ENCODE measurements around the gene NLGN4X.

NLGN4X gene

GRCh38 chrX:6228720-6229119, at the start of gene NLGN4X:
Gene NLGN4X, minus strand, starts transcription at chrX:6228867. Its CDS starts 77,401 bp downstream, at chrX:6151466.
- peak in 2 of 3 experiments; percentile 47 to 76 for DNase-seq

- no peak for DNase-seq
These were observed 37.4 kb upstream of the NLGN4X start for GRCh38 chrX:6266041-6266440.

DNA sequence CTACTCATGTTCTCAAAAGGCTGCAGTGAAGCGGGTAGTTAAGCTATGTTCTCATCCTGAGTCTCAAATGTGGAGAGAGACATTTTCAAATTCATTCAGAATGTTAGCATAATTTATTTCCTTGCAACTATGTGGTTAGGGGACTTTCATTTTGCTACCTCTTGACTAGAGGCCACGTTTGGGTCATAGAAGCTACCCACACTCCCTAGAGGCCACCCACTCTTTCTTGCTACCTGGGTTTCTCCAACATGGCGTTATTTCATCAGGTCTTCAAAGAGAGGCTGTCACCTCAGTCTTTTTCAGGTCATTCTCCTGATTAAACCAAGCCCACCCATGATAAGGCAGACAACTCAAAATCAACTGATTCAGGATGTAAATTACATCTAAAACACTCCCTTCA, 34.3 kb upstream of the NLGN4X start:
- no peak for DNase-seq

DNA sequence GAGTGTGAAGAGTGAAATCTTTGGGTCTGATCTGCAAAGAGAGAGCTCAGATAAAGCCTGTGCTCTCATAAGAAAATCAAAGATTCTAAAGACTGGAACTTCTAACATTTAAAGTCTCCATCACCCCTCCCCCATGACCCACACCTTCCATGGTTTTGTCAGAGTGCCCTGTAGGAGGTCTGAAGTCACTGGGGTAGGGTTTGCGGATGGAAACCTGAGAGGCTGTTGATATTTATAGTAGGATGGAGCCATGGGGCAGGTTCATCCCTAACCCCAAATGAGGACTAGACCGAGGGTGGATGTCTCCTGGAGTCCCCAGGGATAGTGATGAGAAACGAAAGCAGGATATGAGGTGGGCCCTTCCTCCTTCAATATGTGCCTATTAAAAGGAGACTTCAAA, 28.4 kb upstream of the NLGN4X start:
- no peak for DNase-seq

- DNase-seq, result peak in 1 of 3 experiments; percentile 16
These were observed 16.0 kb upstream of the NLGN4X start for GRCh38 chrX:6244666-6245065.

- no peak for DNase-seq
These were observed 9.9 kb upstream of the NLGN4X start for GRCh38 chrX:6238576-6238975.

DNA sequence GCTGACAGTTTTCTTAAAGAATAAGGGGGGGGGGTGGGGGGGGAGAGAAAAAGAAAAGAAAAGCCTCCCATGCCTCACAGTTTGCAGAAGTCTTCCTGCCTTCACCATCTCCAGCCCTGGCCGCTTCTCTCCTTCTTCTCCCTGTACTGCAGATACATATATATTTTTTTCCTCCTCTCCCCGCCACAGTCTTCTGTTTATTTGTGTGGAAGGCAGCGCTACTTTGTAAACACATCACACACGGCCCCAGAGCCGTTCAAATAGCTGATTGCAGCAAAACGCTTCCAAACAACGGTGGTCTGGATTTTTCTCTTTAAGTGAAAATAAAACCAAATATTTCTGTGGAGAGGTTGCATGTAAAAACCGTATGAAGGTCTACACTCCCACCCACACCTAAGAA, 732 bp downstream of the NLGN4X start:
- DNase-seq, result peak in 2 of 3 experiments; percentile 32 to 55

DNA sequence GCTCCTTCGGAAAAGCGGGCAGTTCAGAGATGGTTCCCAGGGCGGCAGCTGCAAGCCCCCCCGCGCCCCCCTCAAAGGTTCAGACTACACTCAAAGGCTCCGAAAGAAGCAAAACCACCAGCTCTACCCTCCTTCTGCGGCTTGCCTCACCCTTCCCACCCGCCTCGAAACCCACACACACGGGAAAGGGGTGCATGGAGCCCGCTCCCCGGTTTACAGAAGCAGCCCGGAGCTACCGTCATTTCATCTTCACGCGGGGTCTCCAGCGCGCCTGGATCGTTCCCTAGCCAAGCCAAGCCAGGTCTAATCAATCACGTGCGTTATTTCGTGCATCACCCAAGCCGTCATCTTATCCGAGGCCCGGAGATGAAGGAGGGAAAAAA, 1.2 kb downstream of the NLGN4X start:
- peak in 2 of 3 experiments; percentile 65 to 71 for DNase-seq

GRCh38 chrX:6226596-6227452, 1.8 kb downstream of the NLGN4X start:
- DNase-seq, result peak in 2 of 3 experiments; percentile 70 to 79

- peak; percentile 2 to 82 (median 79) for DNase-seq
These were observed 2.6 kb downstream of the NLGN4X start for GRCh38 chrX:6225911-6226595.

DNA sequence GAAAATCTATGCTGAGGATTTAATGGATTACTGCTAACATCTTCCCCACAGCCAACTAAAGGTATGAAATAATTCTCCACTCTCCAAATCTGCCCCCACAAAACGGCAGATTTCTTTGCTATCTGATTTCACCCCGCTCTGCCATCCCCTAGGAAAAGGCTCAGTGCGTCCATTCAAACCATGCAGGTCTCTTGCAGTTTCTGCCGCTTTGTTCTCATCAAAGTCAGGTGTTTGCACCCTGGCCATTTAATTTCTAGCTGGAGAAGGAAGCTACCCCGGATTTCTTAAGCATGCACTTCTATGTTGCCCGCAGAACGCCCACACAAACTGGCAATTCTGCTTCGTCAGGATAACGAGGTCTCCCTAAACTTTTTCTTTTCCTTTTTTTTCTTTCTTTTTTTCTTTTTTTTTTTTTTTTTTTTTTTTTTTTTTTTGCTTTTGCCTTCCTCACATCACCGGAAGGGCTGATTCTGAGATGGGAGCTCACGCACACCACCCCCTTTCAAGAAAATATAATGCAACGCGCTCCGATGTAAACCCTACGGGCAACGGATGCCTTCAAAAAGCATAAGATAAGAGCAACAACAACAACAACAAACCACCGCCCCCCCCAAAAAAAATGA, 3.3 kb downstream of the NLGN4X start:
- peak in 2 of 3 experiments; percentile 63 to 69 for DNase-seq

DNA sequence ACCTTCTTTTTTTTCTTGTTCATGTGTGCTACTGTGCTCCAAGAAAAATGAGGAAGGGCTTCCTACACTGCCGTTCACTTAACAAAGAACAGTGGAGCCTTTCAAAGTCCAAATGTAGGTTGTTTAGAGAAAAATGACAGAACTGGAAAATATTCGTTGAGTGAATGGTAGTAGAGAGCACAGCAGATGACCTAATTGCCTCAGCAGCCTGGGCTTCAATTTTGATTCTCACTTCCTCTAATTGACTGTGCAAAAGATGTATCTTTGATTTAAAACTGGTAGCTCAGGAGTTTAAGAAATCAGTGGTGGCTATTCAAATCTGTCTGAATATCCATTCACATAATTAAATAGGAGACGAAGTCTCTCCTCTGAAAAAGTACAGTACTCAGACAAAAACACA, 5.2 kb downstream of the NLGN4X start:
- DNase-seq, result peak in 1 of 3 experiments; percentile 24

DNA sequence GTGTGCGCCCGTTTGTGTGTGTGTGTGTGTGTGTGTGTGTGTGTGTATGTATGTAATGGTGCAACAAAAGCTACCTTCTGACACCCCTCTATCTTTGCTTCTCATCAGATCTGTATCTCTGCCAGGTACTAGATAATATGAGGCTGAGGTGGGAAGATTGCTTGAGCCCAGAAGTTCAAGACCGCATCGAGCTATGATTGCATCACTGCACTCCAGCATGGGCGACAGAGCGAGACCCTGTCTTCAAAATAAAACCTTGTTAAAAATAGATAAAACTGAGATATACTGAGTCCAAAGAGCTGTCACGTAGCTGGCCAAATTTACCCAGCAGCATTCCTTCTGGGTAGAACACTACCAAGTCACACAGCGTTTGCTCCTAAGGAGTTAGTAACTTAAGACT, 18.4 kb downstream of the NLGN4X start:
- DNase-seq, result no peak

- DNase-seq, result no peak
These were observed 25.0 kb downstream of the NLGN4X start for GRCh38 chrX:6203462-6204215.

DNA sequence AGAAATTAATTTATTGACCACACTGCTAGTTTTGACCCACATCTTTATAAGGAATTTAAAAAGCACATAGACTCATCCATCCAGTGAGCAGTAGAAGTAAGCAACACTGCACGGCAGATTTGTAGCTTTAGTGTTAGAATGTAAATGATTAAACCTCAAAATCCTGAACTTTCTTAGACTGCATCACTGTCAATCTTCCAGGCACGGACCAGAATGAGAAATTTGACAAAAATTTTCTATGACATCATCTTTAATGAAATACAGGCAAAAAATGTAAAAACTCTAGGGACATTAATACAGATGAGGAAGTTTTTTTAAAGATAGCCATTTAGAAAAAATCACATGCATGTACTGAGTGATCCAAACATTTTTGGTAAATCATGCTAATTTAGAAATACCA, 29.2 kb downstream of the NLGN4X start:
- DNase-seq, result no peak

- no peak for DNase-seq
These were observed 41.4 kb downstream of the NLGN4X start for GRCh38 chrX:6187256-6187655.

DNA sequence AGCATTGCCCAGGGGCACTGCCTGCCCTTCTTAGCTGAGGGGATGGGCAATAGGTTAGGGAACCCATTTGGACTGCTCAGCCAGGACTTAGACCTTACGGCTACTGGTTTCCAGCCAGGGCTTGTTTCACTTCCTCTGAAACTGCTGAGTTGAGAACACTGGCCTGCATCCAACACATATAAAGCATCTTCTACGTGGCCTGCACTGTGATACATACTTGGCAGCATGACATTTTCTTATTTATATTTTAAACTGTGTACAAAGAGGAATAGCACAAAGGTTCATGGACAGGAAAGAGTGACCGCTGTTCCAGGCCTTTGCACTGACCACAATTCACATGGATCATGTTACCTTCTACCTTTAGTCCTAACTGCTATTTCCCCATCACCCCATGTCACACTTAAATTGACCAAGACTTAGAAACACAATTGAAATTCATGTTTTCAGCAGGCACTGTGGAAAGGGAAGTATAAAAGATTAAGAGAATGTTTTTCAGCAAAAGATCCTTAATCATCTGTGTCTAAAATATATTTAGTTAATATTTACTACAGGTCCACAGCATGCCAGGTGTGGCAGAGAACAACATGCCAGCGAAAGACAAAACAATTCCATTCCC, 43.7 kb downstream of the NLGN4X start:
- peak in 1 of 3 experiments; percentile 61 for DNase-seq

DNA sequence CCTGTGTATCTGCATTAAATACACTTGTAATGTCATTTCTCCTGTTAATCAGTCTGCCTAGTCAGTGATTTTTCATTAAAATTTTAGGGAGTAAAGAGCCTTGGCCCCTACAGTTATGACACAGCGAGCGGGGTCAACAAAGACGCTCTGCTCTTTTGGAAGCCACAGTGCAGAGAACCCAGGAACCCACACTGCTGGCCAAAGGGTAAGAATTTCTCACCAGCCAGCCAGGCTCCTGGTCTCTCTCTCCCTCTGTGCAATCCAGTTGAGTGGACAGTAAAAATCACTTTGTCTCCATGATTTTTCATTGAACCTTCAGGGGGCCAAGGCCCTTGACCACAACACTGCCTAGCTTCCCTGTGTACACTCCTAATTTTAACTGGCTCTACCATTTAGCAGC, 52.8 kb downstream of the NLGN4X start:
- DNase-seq, result no peak

- DNase-seq, result no peak
These were observed 58.2 kb downstream of the NLGN4X start for GRCh38 chrX:6170424-6170823.

- no peak for DNase-seq
These were observed 59.3 kb downstream of the NLGN4X start for GRCh38 chrX:6169407-6169806.

GRCh38 chrX:6163721-6164120, 64.9 kb downstream of the NLGN4X start:
- DNase-seq, result no peak

GRCh38 chrX:6159468-6159867, 69.2 kb downstream of the NLGN4X start:
- DNase-seq, result peak in 1 of 3 experiments; percentile 4

All from NCI-H1417 (cell line).